GM12801 (cell line): ENCODE measurements around the gene CHST4.

ENCODE experiments used
- TF ChIP-seq, protein P1 (sequence below): IDR thresholded peaks from one replicate; pipeline ENCODE4 v1.5.1; 2011; ENCODE audit warnings: control low read depth; ENCODE audit not compliant: insufficient read length; ENCODE audit errors: extremely low read depth

CHST4 gene

DNA sequence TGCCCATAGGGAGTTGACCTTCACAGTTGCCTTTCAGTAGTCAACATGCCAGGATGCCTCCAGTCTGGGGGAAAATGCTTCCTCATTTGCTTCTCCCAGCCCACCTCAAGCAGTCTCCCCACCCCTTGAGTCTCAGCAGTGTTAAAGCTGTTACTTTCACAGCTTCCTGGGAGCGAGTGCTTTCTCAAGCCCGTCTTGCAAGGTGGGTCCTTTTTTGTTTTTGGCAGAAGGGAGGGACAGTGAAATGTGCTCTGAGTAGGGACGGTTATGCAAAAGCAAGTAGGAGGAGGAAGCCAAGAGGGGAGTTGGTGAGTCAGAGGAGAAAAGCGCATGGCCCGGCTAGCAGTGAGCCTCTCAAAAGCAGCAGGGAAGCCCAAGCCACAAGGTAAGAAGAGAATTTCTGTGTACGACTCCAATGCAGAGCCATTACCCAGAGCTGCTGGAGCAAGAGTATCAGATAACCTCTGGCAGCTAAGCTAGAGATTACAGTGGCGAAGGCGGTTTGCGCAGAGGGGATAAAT, at the start of gene CHST4:
Gene CHST4 (plus strand): TSS at position 316 of the 521 bp plus-strand sequence. CDS start 10,252 bp downstream, outside the sequence.
- TF ChIP-seq, protein P1, sequence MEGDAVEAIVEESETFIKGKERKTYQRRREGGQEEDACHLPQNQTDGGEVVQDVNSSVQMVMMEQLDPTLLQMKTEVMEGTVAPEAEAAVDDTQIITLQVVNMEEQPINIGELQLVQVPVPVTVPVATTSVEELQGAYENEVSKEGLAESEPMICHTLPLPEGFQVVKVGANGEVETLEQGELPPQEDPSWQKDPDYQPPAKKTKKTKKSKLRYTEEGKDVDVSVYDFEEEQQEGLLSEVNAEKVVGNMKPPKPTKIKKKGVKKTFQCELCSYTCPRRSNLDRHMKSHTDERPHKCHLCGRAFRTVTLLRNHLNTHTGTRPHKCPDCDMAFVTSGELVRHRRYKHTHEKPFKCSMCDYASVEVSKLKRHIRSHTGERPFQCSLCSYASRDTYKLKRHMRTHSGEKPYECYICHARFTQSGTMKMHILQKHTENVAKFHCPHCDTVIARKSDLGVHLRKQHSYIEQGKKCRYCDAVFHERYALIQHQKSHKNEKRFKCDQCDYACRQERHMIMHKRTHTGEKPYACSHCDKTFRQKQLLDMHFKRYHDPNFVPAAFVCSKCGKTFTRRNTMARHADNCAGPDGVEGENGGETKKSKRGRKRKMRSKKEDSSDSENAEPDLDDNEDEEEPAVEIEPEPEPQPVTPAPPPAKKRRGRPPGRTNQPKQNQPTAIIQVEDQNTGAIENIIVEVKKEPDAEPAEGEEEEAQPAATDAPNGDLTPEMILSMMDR = no peak

DNA sequence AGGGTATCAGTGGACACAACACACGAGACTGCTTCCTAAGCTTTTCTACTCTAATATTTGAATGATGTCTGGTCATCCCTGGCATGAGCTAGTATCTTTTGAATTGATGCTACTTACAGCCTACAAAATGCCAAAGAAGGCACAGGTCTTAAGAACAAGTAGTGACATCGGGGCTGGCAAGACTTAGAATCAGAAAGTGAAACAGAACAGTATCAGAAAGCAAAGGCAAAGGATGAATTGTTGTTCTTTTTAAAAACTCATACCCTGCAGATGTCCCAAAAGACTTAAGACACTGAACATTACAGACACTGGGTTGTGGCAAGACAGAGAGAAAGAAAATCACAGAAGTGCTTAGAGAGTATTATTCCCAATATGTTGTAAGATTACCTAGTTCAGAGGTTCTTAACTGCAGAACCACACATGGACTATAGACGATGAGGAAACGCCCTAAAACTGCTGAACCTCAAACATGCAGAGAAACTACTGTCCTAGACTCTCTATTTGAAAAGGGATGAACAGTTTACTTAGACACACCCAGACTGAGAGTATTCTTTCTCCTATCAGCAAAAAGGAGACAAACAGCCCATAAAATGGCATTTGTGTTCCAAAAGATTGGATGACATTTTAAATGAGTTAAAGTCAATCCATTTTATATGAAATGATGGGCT, 49.6 kb upstream of the CHST4 start:
- TF ChIP-seq, protein P1 = no peak

DNA sequence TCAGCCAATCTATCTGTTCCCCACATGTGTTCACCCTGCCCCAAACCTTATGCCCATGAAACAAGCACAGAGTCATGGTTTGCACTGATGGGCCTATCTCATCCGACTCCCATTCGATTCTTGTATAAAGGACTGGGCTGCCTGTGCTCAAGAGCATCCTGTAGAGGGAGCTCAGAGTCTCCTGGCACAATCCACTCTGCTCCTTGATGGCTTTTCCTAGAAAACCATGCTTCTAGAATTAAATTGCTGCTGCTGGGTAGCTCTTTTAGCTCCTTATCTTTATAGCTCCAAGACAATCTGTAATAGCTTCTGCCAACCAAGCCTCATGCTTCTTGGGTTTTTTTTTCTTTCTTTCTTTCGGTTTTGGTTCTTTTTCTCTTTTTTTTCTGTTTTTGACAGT, 46.8 kb upstream of the CHST4 start:
- TF ChIP-seq, protein P1 = no peak

DNA sequence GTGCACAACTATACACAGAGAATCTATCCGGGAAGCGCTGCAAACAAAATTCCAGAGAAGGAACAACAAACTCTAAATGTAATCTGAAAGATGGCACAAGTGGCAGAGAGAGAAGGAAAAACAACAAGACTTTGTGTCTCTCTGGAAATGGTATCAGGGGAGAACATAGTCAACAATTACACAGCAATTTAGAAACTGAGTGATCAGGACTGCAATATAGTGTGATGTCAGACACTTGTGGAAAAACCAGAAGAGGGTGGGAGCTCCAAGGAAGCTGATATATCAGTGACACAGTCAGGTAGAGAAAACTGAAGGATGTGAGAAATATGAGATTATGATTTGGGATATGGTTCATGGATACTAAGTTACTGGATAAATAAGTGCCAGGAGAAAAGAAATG, 45.3 kb upstream of the CHST4 start:
- TF ChIP-seq, protein P1 = no peak

DNA sequence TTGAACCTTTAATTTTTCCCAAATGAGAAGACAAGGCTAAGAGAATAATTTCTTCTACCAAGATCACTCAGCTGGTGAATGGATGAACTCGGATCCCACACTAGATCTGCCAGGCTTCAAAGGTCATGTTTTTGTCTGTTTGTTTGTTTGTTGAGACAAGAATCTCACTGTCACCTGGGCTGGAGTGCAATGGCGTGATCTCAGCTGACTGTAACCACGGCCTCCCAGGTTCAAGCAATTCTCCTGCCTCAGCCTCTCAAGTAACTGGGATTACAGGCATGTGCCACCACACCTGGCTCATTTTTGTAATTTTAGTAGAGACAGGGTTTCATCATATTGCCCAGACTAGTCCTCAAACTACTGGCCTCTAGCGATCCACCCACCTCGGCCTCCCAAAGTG, 43.7 kb upstream of the CHST4 start:
- TF ChIP-seq, protein P1 = no peak

DNA sequence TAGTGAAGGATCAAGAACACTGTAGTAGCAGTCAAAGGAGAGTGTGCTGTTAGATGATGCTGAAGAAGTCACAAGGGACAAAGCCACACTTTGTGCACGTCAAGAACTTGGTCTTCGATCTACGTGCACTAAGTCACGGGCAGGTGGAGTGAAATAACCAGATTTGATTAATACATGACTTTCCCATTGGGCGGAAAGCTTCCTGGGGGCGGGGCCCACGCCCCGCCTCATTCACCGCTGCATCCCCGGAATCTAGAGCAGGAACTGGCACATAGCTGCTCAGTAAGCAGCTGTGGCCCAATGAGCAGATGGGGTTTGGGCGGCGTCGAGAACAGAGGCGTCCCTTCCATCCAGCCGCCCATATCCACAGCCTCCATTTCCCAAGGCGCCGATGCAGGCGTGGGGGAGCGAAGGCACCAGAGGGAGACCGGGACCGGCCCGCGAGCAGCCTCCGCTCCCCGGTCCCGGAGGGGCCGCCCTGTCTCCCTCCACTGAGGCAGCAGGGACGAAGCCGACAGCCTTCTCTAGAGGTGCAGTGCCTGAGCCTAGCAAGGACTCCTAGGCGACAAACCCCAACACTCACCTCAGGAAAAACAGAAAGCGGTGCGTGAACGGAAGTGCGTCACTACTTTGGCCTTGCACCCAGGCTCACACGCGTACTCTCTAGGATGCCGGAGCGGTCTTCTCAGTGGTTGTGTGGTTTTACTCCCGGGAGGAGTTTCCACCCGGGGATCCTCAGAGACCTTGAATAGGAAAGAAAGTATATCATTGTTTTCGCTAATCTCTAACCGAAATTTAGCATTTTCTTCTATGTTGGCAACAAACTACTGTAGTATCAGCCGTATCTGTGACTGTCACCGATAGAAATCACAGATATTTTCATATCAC, 42.0 kb upstream of the CHST4 start:
- TF ChIP-seq, protein P1 = no peak

DNA sequence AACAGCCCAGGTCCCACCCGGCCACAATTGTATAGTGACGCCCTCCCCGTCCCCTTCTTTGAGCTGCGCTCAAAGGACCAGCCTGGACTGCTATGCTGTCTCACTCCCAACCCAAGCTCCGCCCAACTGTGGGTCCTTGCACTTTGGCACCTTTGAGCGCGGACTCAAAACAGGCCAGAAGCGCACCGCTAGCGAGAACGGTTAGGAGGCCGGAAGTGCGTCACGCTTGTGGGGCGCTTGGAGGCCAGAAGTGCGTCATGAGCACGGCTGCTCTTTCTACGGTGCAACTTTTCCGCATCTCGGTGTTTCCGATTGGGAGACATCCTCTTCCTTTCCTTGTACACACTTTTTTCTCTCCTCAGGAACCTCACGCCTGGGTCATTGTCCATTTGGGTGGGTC, 37.1 kb upstream of the CHST4 start, which contains the start of gene ZNF19:
Gene ZNF19 (minus strand): TSS at position 203 of the 400 bp plus-strand sequence. CDS start 7,210 bp downstream, outside the sequence.
- TF ChIP-seq, protein P1 = no peak
